ENCODE data around the gene SUN5.

SUN5 gene

GRCh38 chr20:32991383-32991782 lies 12.8 kb downstream of the SUN5 start:
- no peak for DNase-seq

GRCh38 chr20:32990426-32990825 lies 13.8 kb downstream of the SUN5 start:
- DNase-seq: no peak

GRCh38 chr20:32989507-32990283 lies 14.5 kb downstream of the SUN5 start:
- DNase-seq: no peak

- no peak for DNase-seq
These were observed 16.2 kb downstream of the SUN5 start for GRCh38 chr20:32988008-32988407.

- no peak for DNase-seq
These were observed 17.0 kb downstream of the SUN5 start for GRCh38 chr20:32987044-32987825.

- no peak for DNase-seq
These were observed 17.8 kb downstream of the SUN5 start for GRCh38 chr20:32986331-32986966.

- no peak for DNase-seq
These were observed 18.6 kb downstream of the SUN5 start for GRCh38 chr20:32985596-32985995.

- no peak for DNase-seq
These were observed 19.4 kb downstream of the SUN5 start for GRCh38 chr20:32984631-32985354.

GRCh38 chr20:32984196-32984595 lies 20.0 kb downstream of the SUN5 start:
- DNase-seq: no peak

- no peak for DNase-seq
These were observed 20.6 kb downstream of the SUN5 start for GRCh38 chr20:32983459-32984112.

GRCh38 chr20:32982617-32983458 lies 21.4 kb downstream of the SUN5 start:
- DNase-seq: no peak

- DNase-seq: no peak
These were observed 23.2 kb downstream of the SUN5 start for GRCh38 chr20:32980990-32981389.

GRCh38 chr20:32980131-32980941 lies 23.9 kb downstream of the SUN5 start:
- DNase-seq: peak; percentile 35

GRCh38 chr20:32979201-32979998 lies 24.8 kb downstream of the SUN5 start:
- no peak for DNase-seq

GRCh38 chr20:32978009-32978335 lies 26.3 kb downstream of the SUN5 start:
- DNase-seq: no peak

GRCh38 chr20:32977281-32978008 lies 26.8 kb downstream of the SUN5 start:
- DNase-seq: no peak

- no peak for DNase-seq
These were observed 27.5 kb downstream of the SUN5 start for GRCh38 chr20:32976746-32977145.

- DNase-seq: no peak
These were observed 28.2 kb downstream of the SUN5 start for GRCh38 chr20:32975698-32976674.
